GM12878 (cell line): ENCODE measurements around the gene FAM118A. TPM values are rescaled to one million over a fixed set of nuclear protein-coding genes. Genes with fewer than 3 reads are reported as not detected.

Experiments used
- ATAC-seq: fragments of 200-7000 bp; cut with Tn5 transposase; 3 replicates; pipeline ENCODE4 v1.9.1; 2020; ENCODE audit warnings: mild to moderate bottlenecking, moderate library complexity
- BruUV-seq: library from RNA; stranded (reverse); fragments of 400-500 nt; replicated peaks from 2 replicates; lab custom pipeline; 2021; lab: Mats Ljungman, UMichigan
- CTCF ChIA-PET: fragments of 300-600 bp; sonication (Branson Sonifier 250); formaldehyde crosslinking; extraction: SDS; loops from one replicate; lab custom pipeline; 2021; ENCODE audit warnings: inconsistent platforms; lab: Yijun Ruan, JAX
- POLR2A ChIA-PET: fragments of 350-600 bp; formaldehyde crosslinking; extraction: SDS; loops from one replicate; lab custom pipeline; 2021; ENCODE audit warnings: inconsistent platforms; lab: Charles Lee
- RAD21 ChIA-PET: fragments of 300-600 bp; sonication (Branson Sonifier 250); formaldehyde crosslinking; loops from one replicate; lab custom pipeline; 2023; ENCODE audit warnings: antibody characterized with exemption; ENCODE audit not compliant: unreplicated experiment; lab: Charles Lee
- SMC1A ChIA-PET: fragments of 300-600 bp; sonication (Branson Sonifier 250); formaldehyde crosslinking; loops from one replicate; lab custom pipeline; 2023; ENCODE audit not compliant: unreplicated experiment, uncharacterized antibody; lab: Charles Lee
- DNase-seq: peaks from one replicate; pipeline ENCODE4 v3.0.0-alpha.2; 2011; ENCODE audit warnings: low read depth, low spot score
- FAIRE-seq: peaks from 3 replicates; lab custom pipeline; 2011; peaks lifted over from hg19 to GRCh38; lab: Jason Lieb, UNC
- H2AFZ ChIP-seq: 2 replicates; pipeline ENCODE4 v1.6.0; 2011; ENCODE audit warnings: low read depth, low read length, control low read depth; ENCODE audit not compliant: control insufficient read depth
- H3K27ac ChIP-seq: 2 replicates; pipeline ENCODE4 v1.5.1; 2011; ENCODE audit warnings: control low read depth; ENCODE audit not compliant: control insufficient read depth, insufficient read depth
- H3K27me3 ChIP-seq, 2 experiments: replicated peaks in 1 of 2; 2 replicates each; pipeline versions ENCODE4 v1.6.0 to v1.6.1; 2011; ENCODE audit warnings: low read length in 1 of 2; ENCODE audit not compliant: control insufficient read depth in 2 of 2, insufficient read depth in 2 of 2
- H3K36me3 ChIP-seq, 2 experiments: 2 replicates each; pipeline ENCODE4 v1.5.1; 2011; ENCODE audit warnings: low read length in 1 of 2; ENCODE audit not compliant: control insufficient read depth in 2 of 2, insufficient read depth in 2 of 2
- H3K4me1 ChIP-seq: 2 replicates; pipeline ENCODE4 v1.6.1; 2011; ENCODE audit warnings: mild to moderate bottlenecking, low read length, moderate library complexity, mixed read lengths; ENCODE audit not compliant: control insufficient read depth, insufficient read depth
- H3K4me2 ChIP-seq: 2 replicates; pipeline ENCODE4 v1.6.0; 2011; ENCODE audit warnings: control low read depth; ENCODE audit not compliant: control insufficient read depth, insufficient read depth
- H3K4me3 ChIP-seq: fragments of 200-600 bp; sonication (generic); 2 replicates; pipeline ENCODE4 v1.5.1; 2016
- H3K79me2 ChIP-seq: 2 replicates; pipeline ENCODE4 v1.6.0; 2011; ENCODE audit warnings: low read length; ENCODE audit not compliant: control insufficient read depth, insufficient read depth
- H3K9ac ChIP-seq: 2 replicates; pipeline ENCODE4 v1.8.0; 2011; ENCODE audit warnings: low read length, control low read depth, mixed read lengths; ENCODE audit not compliant: control insufficient read depth, insufficient read depth
- H3K9me3 ChIP-seq: replicated peaks from 3 replicates; pipeline ENCODE4 v1.5.1; 2011; ENCODE audit warnings: mild to moderate bottlenecking, low read length; ENCODE audit not compliant: control insufficient read depth, insufficient read depth
- H4K20me1 ChIP-seq: 2 replicates; pipeline ENCODE4 v1.6.0; 2011; ENCODE audit not compliant: control insufficient read depth, insufficient read depth
- BCL11A ChIP-seq: IDR thresholded peaks from 2 replicates; pipeline ENCODE4 v1.6.1; 2011; ENCODE audit warnings: low read depth, low read length
- BCLAF1 ChIP-seq: fragments of 450-650 bp; IDR thresholded peaks from 2 replicates; pipeline ENCODE4 v1.6.1; 2017; ENCODE audit warnings: antibody characterized with exemption, mild to moderate bottlenecking, moderate library complexity
- CREB1 ChIP-seq: IDR thresholded peaks from 2 replicates; pipeline ENCODE4 v1.6.1; 2012; ENCODE audit warnings: low read depth, mild to moderate bottlenecking, inconsistent platforms
- FOXM1 ChIP-seq: IDR thresholded peaks from 2 replicates; pipeline ENCODE4 v1.6.1; 2012; ENCODE audit warnings: low read depth, mild to moderate bottlenecking, inconsistent platforms, low read length, moderate library complexity
- GABPA ChIP-seq: IDR thresholded peaks from 2 replicates; pipeline ENCODE4 v1.6.1; 2014; ENCODE audit warnings: antibody characterized with exemption, low read depth, mild to moderate bottlenecking, inconsistent platforms
- HDAC2 ChIP-seq: fragments of 200-600 bp; sonication (generic); IDR thresholded peaks from 2 replicates; pipeline ENCODE4 v1.6.1; 2017
- MXI1 ChIP-seq: fragments of 150-350 bp; IDR thresholded peaks from 2 replicates; pipeline ENCODE4 v1.6.1; 2011; ENCODE audit warnings: low read depth, mild to moderate bottlenecking, inconsistent platforms, low read length, improper control_type of control experiment
- MYC ChIP-seq: IDR thresholded peaks from 2 replicates; pipeline ENCODE4 v1.6.1; 2011; ENCODE audit warnings: mild to moderate bottlenecking, low read length, moderate library complexity, inconsistent platforms; ENCODE audit not compliant: insufficient read depth, insufficient replicate concordance, insufficient read length, severe bottlenecking
- NKRF ChIP-seq: fragments of 450-650 bp; conservative IDR thresholded peaks from 2 replicates; pipeline ENCODE4 v1.6.1; 2017; ENCODE audit warnings: mild to moderate bottlenecking, moderate library complexity
- NR2C1 ChIP-seq: fragments of 450-650 bp; IDR thresholded peaks from 2 replicates; pipeline ENCODE4 v1.6.1; 2017; ENCODE audit warnings: antibody characterized with exemption, mild to moderate bottlenecking, moderate library complexity
- POLR2AphosphoS2 ChIP-seq: IDR thresholded peaks from 2 replicates; pipeline ENCODE4 v1.6.1; 2011; ENCODE audit warnings: low read depth, mild to moderate bottlenecking, low read length, improper control_type of control experiment, moderate library complexity
- POLR2AphosphoS5 ChIP-seq: IDR thresholded peaks from 2 replicates; pipeline ENCODE4 v1.6.1; 2011; ENCODE audit warnings: mild to moderate bottlenecking, low read length, inconsistent platforms
- SREBF1 ChIP-seq: IDR thresholded peaks from 2 replicates; pipeline ENCODE4 v1.6.1; 2012; ENCODE audit warnings: mild to moderate bottlenecking, low read length
- SREBF2 ChIP-seq: IDR thresholded peaks from 2 replicates; pipeline ENCODE4 v1.6.1; 2012; ENCODE audit warnings: mild to moderate bottlenecking, low read length
- TCF12 ChIP-seq: IDR thresholded peaks from 2 replicates; pipeline ENCODE4 v1.6.1; 2011; ENCODE audit warnings: low read depth, mild to moderate bottlenecking, low read length
- ZNF24 ChIP-seq: fragments of 450-650 bp; IDR thresholded peaks from 2 replicates; pipeline ENCODE4 v1.6.1; 2017; ENCODE audit warnings: antibody characterized with exemption, mild to moderate bottlenecking
- WGBS: methylation state at CpG from one replicate; pipeline ENCODE4 v1.1.6; 2016; ENCODE audit warnings: low lambda C conversion rate; ENCODE audit not compliant: insufficient replicate concordance, insufficient coverage; ENCODE audit errors: missing lambda C conversion rate; 5-methylcytosine and 5-hydroxymethylcytosine counted together
- in situ Hi-C: fragments of 300-500 bp; cut with MboI; formaldehyde crosslinking; loops from 9 replicates; pipeline ENCODE4 v1.14.3; 2018; ENCODE audit warnings: mixed read lengths
- intact Hi-C: fragments of 100-400 bp; cut with micrococcal nuclease; formaldehyde crosslinking; loops from one replicate; pipeline ENCODE4 v1.14.2; 2022; ENCODE audit not compliant: unreplicated experiment
- polyA plus RNA-seq, 11 experiments: library from polyadenylated mRNA; depleted of rRNA in 4 of 11; unstranded in 6 of 11; stranded (reverse) in 5 of 11; fragments of >200 nt; fragmentation: Nextera tagmentation in 4 of 11; fragmentation: Illumina TruSeq in 1 of 11; extraction: Ambion mirVana in 4 of 11; extraction: Trizol in 1 of 11; gene quantifications; 1 replicate in 1 of 11; 2 replicates in 10 of 11; pipeline versions ENCODE4 v1.2.1 to v1.2.3, GENCODE V29; 2011 to 2016; ENCODE audit warnings: inconsistent platforms in 2 of 11, missing spikeins in 2 of 11, low read depth in 1 of 11
- total RNA-seq, 4 experiments: library from RNA; depleted of rRNA in 3 of 4; stranded (reverse); fragments of >200 nt in 3 of 4; fragmentation: Illumina TruSeq in 1 of 4; extraction: Trizol in 1 of 4; gene quantifications; 2 replicates each; pipeline versions ENCODE4 v1.2.1 to v1.2.3, GENCODE V29; 2013 to 2021

Gene FAM118A
- total and polyA plus RNA-seq, 10 of the 15 experiments (the other 5 are each of a cell fraction or from before 2014, with no cell fraction given): 17.4 to 332 (median 56.6) TPM

DNA sequence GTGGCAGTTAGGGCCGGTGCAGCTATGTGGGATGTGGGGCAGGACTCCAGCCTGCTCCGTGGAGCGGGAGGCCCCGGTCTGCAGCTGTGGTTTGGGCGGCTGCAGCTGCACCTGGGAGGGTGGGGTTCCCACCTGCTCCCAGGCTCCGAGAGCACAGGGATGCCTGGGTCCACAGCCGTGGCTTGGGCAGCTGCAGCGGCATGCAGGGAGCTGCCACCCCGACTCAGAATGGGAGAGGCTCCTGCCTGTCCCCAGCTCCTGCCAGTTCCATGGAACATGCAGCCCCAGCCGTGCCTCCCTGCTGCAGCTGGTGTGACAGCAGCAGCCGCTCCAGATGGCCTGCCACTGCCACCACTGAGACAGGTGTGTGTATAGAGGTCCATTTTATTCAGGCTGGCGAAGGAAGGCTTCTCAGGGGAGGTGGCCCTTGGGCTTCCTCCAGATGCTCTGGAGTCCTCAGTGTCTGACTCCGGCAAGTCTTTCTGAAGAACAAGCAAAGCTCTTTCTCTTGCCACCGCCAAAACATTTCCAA, 46.7 kb upstream of the FAM118A start (continued):
- TF ChIP-seq BCLAF1 (no peak), TCF12 (peak; percentile 76; the same call in 1 of the 2 replicates), NR2C1 (no peak), SREBF2 (no peak), ZNF24 (no peak), BCL11A (no peak)

DNA sequence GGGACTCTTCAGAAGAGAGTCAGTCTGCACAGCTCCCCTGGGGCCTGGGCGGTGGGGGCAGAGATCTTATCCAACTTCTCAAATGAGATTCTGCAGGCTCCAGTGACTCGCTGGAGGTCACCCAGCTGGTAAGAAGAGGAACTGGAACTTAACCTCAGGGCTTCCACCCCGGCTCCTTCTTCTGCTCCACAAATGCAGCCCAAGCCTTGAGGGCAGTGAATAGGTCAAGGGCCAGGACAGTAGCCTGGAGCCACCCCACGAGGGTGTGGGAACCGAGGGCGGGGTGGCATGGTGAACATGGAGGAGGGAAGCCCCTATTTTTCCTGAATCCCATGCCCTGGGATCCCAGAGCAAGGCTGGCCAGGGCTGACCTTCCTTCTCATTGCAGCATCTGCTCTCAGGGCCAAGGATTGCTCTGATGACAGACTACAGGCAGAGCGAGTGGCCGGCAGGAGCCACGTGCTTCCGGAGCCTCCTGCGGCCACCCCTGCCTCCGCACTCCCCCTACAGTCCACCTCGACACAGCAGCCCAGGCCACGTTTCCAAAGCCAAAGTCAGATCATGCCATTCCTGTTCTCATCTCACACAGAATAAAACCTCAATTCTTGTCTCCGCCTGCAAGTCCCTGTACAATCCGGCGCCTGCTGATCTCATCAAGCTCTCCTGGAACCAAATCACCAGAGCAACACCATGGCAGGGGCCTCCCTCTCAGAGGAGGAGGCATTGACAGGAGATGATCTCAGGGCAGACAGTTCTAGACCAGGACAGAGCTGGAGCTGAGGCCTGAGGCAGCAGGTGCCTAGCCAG, 46.1 kb upstream of the FAM118A start:
- Histone ChIP-seq H2AFZ (peak overlapping the region; percentile 52), H3K9ac (peak overlapping the region; percentile 47; the same call in 1 of the 2 replicates), H3K27ac (peak overlapping the region; percentile 64), H3K4me2 (peak overlapping the region; percentile 89), H3K79me2 (no peaks in the 10 kb centered on the region), H3K36me3 (no peaks in the 10 kb centered on the region), H3K9me3 (no peaks in the 10 kb centered on the region), H3K4me3 (peak overlapping the region; percentile 26; the same call in 1 of the 2 replicates), H3K27me3 (no peaks in the 10 kb centered on the region; a peak in 1 of 4 replicates), H3K4me1 (peaks cover 35% of the 10 kb centered on the region), H4K20me1 (no peaks in the 10 kb centered on the region)
- SMC1A ChIA-PET: interaction anchor here (1.0 to 3.6 kb wide), 9 partner anchors 9 to 161 kb away, joined by 3 to 32 read pairs (median 7); partner anchors contain the start of gene NUP50
- no TSS peak for BruUV-seq
- 7% methylated on average over 17 of the region's 17 CpGs for WGBS
- RAD21 ChIA-PET: interaction anchor here (1.0 to 3.4 kb wide), 9 partner anchors 14 to 174 kb away, joined by 3 to 28 read pairs (median 5); partner anchors contain the start of gene NUP50
- DNase-seq (peak; percentile 71), ATAC-seq (peak; percentile 92), FAIRE-seq (peak; percentile 86)
- in situ Hi-C loops (no loop called here), intact Hi-C loops (loop anchor here (5.0 to 10.0 kb wide), 2 partner anchors 96 to 289 kb away; no protein-coding TSS in a partner anchor)
- POLR2A ChIA-PET: interaction anchor here (1.0 to 1.5 kb wide), 4 partner anchors 11 to 29 kb away, joined by 3 to 6 read pairs (median 6); no protein-coding TSS in a partner anchor
- CTCF ChIA-PET: interaction anchor here (0.6 to 3.0 kb wide), 21 partner anchors 8 to 174 kb away, joined by 3 to 13 read pairs (median 4); no protein-coding TSS in a partner anchor
- no peak for TF ChIP-seq HDAC2
- TF ChIP-seq POLR2AphosphoS2: no peak
- peak; percentile 57; the same call in 1 of the 2 replicates for TF ChIP-seq FOXM1
- peak; percentile 79 for TF ChIP-seq MYC
- TF ChIP-seq GABPA: no peak
- TF ChIP-seq POLR2AphosphoS5: no peak
- peak; percentile 58; the same call in 1 of the 2 replicates for TF ChIP-seq CREB1
- no peak for TF ChIP-seq NKRF
- peak; percentile 96 for TF ChIP-seq MXI1
- TF ChIP-seq SREBF1: no peak
